Measurements from ENCODE around the gene METTL25. TPM values are rescaled to one million over a fixed set of nuclear protein-coding genes. Genes with fewer than 3 reads are reported as not detected.

The METTL25 gene
- total RNA-seq, 1 donor from 2014 or later, result 21.9 TPM

DNA sequence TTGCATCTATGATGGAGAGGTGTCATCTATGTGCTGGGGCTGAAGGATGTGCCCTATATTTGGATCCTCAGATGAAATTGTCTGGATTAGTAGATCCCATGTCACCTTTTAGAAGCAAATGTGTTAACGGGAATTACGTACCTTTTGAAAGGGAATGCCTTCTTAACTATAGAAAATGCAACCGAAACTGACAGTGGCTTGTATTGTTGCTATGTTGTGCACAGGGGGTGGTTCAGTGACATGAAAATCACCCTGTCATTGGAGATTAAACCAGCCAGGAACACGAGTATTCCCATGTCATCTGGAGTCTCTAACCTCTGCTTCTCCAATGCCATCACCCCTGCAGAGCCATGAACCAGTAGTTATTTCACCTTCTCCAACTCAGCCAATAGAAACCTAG is 110.2 kb downstream of the METTL25 start:
- no peak for DNase-seq (ENCODE audit: low spot score)

DNA sequence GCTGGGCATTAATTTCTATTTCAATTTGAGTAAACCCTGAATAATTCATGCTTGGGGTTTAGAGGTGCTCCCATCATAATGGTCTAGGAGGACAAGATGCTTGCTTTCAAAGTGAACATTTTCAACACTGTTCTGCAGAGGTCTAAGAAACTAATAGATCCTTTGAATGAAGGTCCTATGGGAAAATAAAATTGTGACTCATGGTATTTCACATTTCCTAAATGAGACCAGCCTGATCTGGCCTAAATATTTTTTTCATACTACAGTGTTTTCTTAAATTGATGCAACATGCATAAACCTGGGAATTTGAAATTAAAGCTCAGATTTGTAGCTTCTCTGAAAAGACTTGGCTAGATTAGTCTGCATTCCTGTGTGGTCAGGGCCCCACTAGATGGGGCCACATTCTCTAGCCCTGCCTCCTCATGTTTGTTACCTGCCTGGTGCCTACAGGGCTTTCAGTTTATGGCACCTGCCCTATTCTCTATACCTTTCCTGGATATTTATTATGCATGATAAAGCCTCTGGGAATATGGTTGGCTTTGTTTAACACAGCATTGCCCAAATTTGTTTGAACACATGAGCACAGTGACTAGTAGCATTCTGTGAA is 112.7 kb downstream of the METTL25 start:
- DNase-seq (ENCODE audit: low spot score), result no peak

DNA sequence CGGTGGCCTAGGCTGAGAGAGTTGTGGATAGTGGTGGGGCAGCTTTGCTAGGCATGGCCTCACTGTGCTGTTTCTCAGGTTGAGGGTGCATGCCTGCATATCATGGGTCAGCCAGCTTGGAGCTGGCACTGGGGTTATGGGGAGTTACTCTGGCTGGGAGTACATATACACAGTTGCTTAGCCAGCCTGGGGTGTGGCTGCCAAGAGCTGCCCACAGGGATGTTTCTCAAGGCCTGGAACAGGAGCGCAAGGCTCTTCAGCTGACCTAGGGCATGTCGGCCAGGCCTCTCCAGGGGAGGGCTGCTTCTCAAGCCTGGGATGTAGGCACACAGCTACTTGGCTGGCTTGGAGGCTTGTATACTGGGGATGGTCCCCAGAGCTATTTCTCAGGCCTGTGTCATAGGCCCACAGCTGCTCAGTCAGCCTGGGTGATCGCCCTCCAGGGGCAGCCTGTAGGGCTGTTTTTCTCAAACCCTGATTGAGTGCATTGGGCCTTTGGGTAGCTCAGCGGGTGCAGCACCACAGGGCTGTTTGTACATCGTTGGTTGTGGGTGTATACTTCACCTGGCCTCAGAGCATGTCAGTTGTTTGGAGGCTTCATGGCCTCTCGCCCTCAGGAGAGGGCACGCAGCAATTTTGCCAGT is 114.9 kb downstream of the METTL25 start:
- DNase-seq (ENCODE audit: low spot score), result no peak

DNA sequence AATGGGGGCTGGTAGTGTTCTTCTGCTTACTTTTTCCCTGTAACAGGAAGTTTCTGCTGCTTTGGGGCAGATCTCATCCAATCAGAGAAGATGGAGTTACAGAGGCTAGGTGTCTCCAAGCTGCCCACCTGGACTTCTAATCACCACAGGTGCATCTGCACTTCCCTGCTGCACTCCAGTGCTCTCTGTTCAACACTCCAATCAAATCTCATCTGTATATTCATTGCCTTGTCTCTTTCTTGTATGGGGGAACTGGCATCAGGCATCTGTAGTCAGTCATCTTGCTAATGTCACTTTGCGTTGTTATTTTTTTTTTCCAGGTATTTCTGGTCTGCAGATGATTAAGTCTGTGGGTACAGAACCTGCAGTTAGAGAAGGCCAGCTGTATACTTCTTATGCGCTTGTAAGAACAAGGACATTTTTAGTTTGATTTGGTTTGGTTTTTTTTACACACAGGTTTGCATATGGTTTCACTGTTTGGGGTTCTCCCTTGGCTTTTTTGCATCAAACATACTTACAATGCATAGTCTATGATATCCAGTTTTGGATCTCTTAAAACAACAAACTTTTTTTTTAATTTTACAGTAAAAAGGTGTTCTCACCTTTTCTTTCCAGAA is 116.0 kb downstream of the METTL25 start:
- DNase-seq (ENCODE audit: low spot score), result no peak

DNA sequence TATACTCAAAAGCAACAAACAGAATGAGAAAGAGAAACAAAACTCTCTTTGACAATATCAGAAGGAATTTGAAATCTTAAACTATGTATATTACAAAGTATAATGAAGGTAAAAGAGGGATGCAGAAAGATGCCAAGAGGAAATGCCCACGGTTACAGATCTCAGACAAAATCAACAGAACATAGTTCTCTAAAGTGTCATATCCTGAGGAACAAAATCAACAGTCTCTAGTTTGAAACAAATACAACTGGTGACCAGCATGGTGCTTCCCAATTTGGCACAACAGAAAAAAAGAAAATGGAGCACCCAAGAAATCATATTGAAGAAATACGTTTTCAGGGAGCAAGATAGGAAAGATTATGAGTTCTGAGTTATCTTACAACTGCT is 116.5 kb downstream of the METTL25 start:
- no peak for DNase-seq (ENCODE audit: low spot score)

GRCh38 chr12:82475211-82475610 is 116.9 kb downstream of the METTL25 start:
- no peak for DNase-seq (ENCODE audit: low spot score)

GRCh38 chr12:82476511-82476910 is 118.2 kb downstream of the METTL25 start:
- DNase-seq (ENCODE audit: low spot score), result no peak

DNA sequence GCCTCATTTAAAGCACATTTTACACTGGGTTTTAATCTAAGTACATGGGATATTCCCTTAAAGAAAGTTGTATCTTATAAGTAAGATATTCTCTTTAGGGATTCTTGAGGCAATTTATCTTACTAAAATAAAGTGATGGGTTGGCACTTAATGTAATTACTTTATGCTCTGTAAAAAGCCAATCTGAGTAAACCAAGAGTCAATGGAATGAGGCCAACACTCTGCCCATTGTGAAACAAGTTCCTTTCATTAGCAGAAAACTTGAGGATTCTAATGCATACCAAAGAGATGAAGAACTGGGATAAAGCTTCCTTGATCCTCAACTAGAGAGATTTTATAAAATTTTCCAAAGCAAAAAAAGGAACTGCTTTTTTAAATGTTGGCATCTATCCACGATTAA is 121.2 kb downstream of the METTL25 start:
- DNase-seq (ENCODE audit: low spot score), result peak; percentile 33

DNA sequence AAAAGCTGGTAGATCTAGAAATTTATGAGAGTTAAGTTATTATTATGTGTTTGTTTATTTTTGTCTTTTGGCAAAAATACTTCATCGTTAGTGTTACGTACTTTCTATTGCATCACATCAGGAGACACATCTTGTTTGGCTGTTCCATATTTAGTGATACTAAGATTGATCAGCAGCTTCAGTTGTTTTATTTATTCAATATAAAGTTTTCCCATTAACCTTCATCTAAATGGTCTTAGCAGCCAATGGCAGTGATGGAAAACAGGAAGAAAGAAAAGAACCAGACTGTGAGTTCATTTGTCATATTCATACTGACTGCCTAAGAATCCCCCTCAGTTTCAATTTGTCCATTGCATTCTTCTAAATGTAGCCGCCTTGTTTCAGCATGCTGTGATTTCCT is 122.3 kb downstream of the METTL25 start:
- no peak for DNase-seq (ENCODE audit: low spot score)

DNA sequence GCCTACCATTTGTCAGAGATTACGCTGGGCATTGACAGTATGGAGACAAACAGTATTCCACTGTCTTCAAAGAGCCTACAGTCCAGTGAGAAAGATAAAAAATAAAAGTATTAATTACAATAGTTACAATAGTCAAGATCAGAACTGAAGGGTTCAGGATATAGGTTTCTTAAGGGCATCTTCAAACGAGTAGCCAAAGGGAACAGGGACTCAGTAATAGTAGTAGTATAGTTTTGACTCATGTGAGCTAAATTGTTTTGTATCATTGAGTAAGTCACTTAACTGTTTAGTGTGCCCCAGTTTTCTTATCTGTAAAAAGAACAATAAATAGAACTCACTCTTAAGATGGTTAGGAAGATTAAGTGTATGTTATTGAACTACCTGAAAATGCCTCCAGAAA is 123.6 kb downstream of the METTL25 start:
- no peak for DNase-seq (ENCODE audit: low spot score)

GRCh38 chr12:82486524-82487235 is 128.4 kb downstream of the METTL25 start:
- DNase-seq (ENCODE audit: low spot score), result no peak

GRCh38 chr12:82504409-82504808 is 146.1 kb downstream of the METTL25 start:
- no peak for DNase-seq (ENCODE audit: low spot score)

DNA sequence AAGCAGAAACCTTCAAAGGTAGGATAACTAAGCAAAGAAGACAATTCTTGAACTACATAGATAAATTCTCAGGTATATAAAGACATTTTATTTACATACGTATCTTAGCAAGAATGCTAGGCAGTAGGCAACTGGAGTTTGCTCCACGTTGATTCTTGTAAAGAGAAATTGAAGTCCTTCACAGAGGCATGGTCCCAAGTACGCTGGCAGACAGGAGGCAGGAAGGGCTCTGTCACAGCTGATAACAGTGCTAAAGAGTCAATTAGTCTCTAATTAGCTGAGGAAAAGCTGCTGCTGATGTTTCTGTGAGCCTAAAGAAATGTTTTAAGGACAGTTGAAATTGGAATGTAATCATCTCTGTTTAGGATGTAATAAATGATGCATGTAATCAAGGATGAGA is 146.8 kb downstream of the METTL25 start:
- DNase-seq (ENCODE audit: low spot score), result no peak

- no peak for DNase-seq (ENCODE audit: low spot score)
Observed at GRCh38 chr12:82507686-82508085, 149.4 kb downstream of the METTL25 start.

- no peak for DNase-seq (ENCODE audit: low spot score)
Observed at GRCh38 chr12:82510386-82510785, 152.1 kb downstream of the METTL25 start.

DNA sequence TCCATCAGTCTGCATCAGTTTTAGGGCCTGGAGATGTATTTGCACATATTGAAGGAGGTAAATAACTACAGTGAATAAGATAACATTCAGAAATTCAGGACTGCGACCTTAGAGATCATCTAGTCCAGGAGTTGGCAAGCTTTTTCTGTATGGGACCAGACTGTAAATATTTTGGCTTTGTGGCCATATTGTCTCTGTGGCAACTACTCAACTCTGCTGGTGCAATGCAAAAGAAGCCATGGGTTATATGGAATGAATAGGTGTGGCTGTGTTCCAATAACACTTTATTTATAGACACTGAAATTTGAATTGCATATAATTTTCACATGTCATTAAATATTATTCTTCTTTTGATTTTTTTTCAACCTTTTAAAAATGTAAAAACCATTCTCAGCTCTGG is 156.6 kb downstream of the METTL25 start:
- DNase-seq (ENCODE audit: low spot score), result no peak

GRCh38 chr12:82515652-82516051 is 157.3 kb downstream of the METTL25 start:
- no peak for DNase-seq (ENCODE audit: low spot score)

DNA sequence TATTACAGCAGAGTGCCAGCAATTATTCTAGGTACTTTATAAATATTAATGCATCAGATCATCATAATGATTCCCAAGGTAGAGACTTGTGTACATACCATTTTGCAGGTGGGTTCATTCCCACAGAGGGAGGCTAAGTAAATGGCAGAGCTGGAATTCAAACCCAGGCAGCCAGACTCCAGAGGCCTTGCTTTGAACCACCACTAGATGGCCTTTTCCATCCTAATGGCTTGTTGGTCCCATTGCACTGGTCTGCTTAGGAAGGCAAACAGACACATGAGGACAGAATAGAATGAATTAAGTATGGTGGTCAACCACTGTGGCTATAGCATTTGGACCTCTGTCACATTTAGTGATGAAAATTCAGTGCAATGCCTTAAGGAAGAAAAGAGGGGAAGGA is 158.7 kb downstream of the METTL25 start:
- no peak for DNase-seq (ENCODE audit: low spot score)

- no peak for DNase-seq (ENCODE audit: low spot score)
Observed at GRCh38 chr12:82517808-82518207, 159.5 kb downstream of the METTL25 start.

- DNase-seq (ENCODE audit: low spot score), result no peak
Observed at GRCh38 chr12:82519510-82519909, 161.2 kb downstream of the METTL25 start.

- no peak for DNase-seq (ENCODE audit: low spot score)
Observed at GRCh38 chr12:82522285-82522684, 164.0 kb downstream of the METTL25 start.

DNA sequence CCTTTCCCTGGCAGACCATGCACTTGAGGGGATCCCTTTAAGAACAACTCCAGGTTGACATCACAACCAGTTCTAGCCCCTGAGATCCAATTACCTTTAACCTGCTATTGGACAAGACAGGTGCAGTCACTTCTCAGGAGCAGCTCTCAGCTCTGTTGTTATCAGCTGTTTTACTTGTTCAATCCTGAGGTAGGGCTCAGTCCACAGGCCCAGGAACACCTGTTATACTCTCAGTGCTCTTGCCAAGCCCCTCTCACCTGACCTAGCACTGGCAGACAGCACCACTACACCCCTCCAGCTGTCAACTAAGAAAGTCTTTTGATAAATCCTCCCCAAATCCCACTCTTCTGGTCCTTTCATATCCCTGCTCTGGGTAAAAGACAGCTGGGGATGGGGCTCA is 164.4 kb downstream of the METTL25 start:
- no peak for DNase-seq (ENCODE audit: low spot score)

DNA sequence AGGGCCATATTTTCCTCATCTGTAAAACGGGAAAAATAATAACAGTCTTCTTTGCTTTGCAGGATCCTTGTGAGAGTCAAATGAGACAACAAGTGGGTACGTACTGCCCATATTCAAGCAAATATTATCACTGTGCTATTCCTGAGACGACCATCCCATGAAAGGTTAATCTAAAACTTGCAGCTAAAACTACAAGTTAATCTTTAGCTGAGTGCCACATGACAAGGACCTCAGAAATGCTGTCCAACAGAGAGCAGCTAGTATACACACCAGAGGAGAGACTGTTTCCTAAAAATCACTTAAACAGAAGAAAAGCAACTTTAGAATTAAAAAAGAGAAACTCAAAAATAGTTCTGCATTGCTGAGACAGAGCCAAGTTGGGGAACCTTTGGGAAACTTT is 165.7 kb downstream of the METTL25 start:
- no peak for DNase-seq (ENCODE audit: low spot score)

Measured in umbilical cord (tissue), 2 donors.